WTC11 (cell line): Measurements from ENCODE around the gene HRG. TPM values are rescaled to one million over a fixed set of nuclear protein-coding genes. Genes with fewer than 3 reads are reported as not detected.

Experiments used
- ATAC-seq: fragments of 200-7000 bp; cut with Tn5 transposase; 2 replicates; pipeline ENCODE4 v1.10.0; 2021; ENCODE audit warnings: mild to moderate bottlenecking, moderate library complexity
- CTCF ChIA-PET: fragments of 300-600 bp; sonication (Branson Sonifier 250); formaldehyde crosslinking; loops from one replicate; lab custom pipeline; 2021; ENCODE audit warnings: antibody characterized with exemption; lab: Charles Lee
- POLR2A ChIA-PET: fragments of 350-600 bp; sonication (Branson Sonifier 250); formaldehyde crosslinking; loops from one replicate; lab custom pipeline; 2021; ENCODE audit warnings: antibody characterized with exemption; lab: Charles Lee
- DNase-seq: peaks from one replicate; pipeline ENCODE4 v3.0.0; 2021; ENCODE audit warnings: low spot score
- H3K27ac Mint-ChIP-seq: 2 replicates; pipeline ENCODE4 v1.8.0; 2021; ENCODE audit warnings: mixed read lengths
- H3K27me3 Mint-ChIP-seq: 2 replicates; pipeline ENCODE4 v1.8.0; 2021; ENCODE audit warnings: low read depth, mild to moderate bottlenecking, moderate library complexity, mixed read lengths
- H3K36me3 Mint-ChIP-seq: 2 replicates; pipeline ENCODE4 v1.8.0; 2021; ENCODE audit warnings: mixed read lengths
- H3K4me1 Mint-ChIP-seq: 2 replicates; pipeline ENCODE4 v1.8.0; 2022; ENCODE audit warnings: mixed read lengths
- H3K4me3 Mint-ChIP-seq: 2 replicates; pipeline ENCODE4 v1.8.0; 2021; ENCODE audit warnings: mild to moderate bottlenecking, moderate library complexity, mixed read lengths
- H3K9me3 Mint-ChIP-seq: 2 replicates; pipeline ENCODE4 v1.8.0; 2021; ENCODE audit warnings: mixed read lengths
- CREB1 ChIP-seq: sonication (generic); formaldehyde crosslinking; IDR thresholded peaks from 2 replicates; pipeline ENCODE4 v1.8.0; 2023; ENCODE audit warnings: mild to moderate bottlenecking, missing genetic modification reagents
- E2F1 ChIP-seq: sonication (generic); formaldehyde crosslinking; IDR thresholded peaks from 2 replicates; pipeline ENCODE4 v1.8.0; 2022; ENCODE audit warnings: mild to moderate bottlenecking, missing genetic modification reagents
- GABPB1 ChIP-seq: sonication (generic); formaldehyde crosslinking; IDR thresholded peaks from 2 replicates; pipeline ENCODE4 v1.8.1; 2023; ENCODE audit warnings: mild to moderate bottlenecking, missing genetic modification reagents
- GRHL2 ChIP-seq: fragments of 250-450 bp; sonication (Bioruptor Pico); IDR thresholded peaks from 2 replicates; pipeline ENCODE4 v1.8.0; 2022; ENCODE audit warnings: mild to moderate bottlenecking, moderate library complexity; ENCODE audit not compliant: insufficient replicate concordance, severe bottlenecking
- GTF2I ChIP-seq: fragments of 250-450 bp; sonication (Bioruptor Pico); conservative IDR thresholded peaks from 2 replicates; pipeline ENCODE4 v1.4.0; 2021; ENCODE audit warnings: mild to moderate bottlenecking
- HMGA2 ChIP-seq: fragments of 250-450 bp; sonication (Bioruptor Pico); IDR thresholded peaks from 2 replicates; pipeline ENCODE4 v1.4.0; 2021; ENCODE audit warnings: mild to moderate bottlenecking, moderate library complexity
- HMGXB4 ChIP-seq: sonication (generic); formaldehyde crosslinking; IDR thresholded peaks from 2 replicates; pipeline ENCODE4 v1.8.1; 2023; ENCODE audit warnings: mild to moderate bottlenecking, moderate library complexity, missing genetic modification reagents
- IRF1 ChIP-seq: sonication (generic); formaldehyde crosslinking; IDR thresholded peaks from 2 replicates; pipeline ENCODE4 v1.8.0; 2023; ENCODE audit warnings: missing genetic modification reagents
- IRF2 ChIP-seq: sonication (generic); formaldehyde crosslinking; IDR thresholded peaks from 2 replicates; pipeline ENCODE4 v1.8.0; 2022; ENCODE audit warnings: low read depth, missing genetic modification reagents, borderline replicate concordance
- JUN ChIP-seq: sonication (generic); formaldehyde crosslinking; IDR thresholded peaks from 2 replicates; pipeline ENCODE4 v1.8.0; 2023; ENCODE audit warnings: mild to moderate bottlenecking, missing genetic modification reagents
- NFATC4 ChIP-seq: fragments of 250-450 bp; sonication (Bioruptor Pico); IDR thresholded peaks from 2 replicates; pipeline ENCODE4 v1.9.0; 2021; ENCODE audit warnings: mild to moderate bottlenecking
- NR1H2 ChIP-seq: sonication (generic); formaldehyde crosslinking; IDR thresholded peaks from 2 replicates; pipeline ENCODE4 v1.9.0; 2021; ENCODE audit warnings: mild to moderate bottlenecking, moderate library complexity, missing genetic modification reagents
- PRDM15 ChIP-seq: sonication (generic); formaldehyde crosslinking; IDR thresholded peaks from 2 replicates; pipeline ENCODE4 v1.8.0; 2022; ENCODE audit warnings: missing genetic modification reagents
- PREB ChIP-seq: sonication (generic); formaldehyde crosslinking; IDR thresholded peaks from 2 replicates; pipeline ENCODE4 v1.8.1; 2022; ENCODE audit warnings: mild to moderate bottlenecking, missing genetic modification reagents, moderate library complexity, borderline replicate concordance
- RELA ChIP-seq: sonication (generic); formaldehyde crosslinking; IDR thresholded peaks from 2 replicates; pipeline ENCODE4 v1.8.1; 2022; ENCODE audit warnings: missing genetic modification reagents, mild to moderate bottlenecking, borderline replicate concordance
- SMAD3 ChIP-seq: sonication (generic); formaldehyde crosslinking; IDR thresholded peaks from 2 replicates; pipeline ENCODE4 v1.8.0; 2022; ENCODE audit warnings: missing genetic modification reagents, mild to moderate bottlenecking, borderline replicate concordance
- TEAD1 ChIP-seq: sonication (generic); formaldehyde crosslinking; IDR thresholded peaks from 2 replicates; pipeline ENCODE4 v1.8.0; 2022; ENCODE audit warnings: mild to moderate bottlenecking, missing genetic modification reagents
- TEAD4 ChIP-seq: sonication (generic); formaldehyde crosslinking; IDR thresholded peaks from 2 replicates; pipeline ENCODE4 v1.8.0; 2022; ENCODE audit warnings: mild to moderate bottlenecking, missing genetic modification reagents
- TP53 ChIP-seq: sonication (generic); formaldehyde crosslinking; IDR thresholded peaks from 2 replicates; pipeline ENCODE4 v1.8.1; 2023; ENCODE audit warnings: mild to moderate bottlenecking, missing genetic modification reagents
- ZBTB43 ChIP-seq: sonication (generic); formaldehyde crosslinking; IDR thresholded peaks from 2 replicates; pipeline ENCODE4 v1.8.1; 2023; ENCODE audit warnings: mild to moderate bottlenecking, missing genetic modification reagents
- ZNF232 ChIP-seq: sonication (generic); formaldehyde crosslinking; IDR thresholded peaks from 2 replicates; pipeline ENCODE4 v1.8.0; 2022; ENCODE audit warnings: mild to moderate bottlenecking, missing genetic modification reagents
- ZNF317 ChIP-seq: sonication (generic); formaldehyde crosslinking; IDR thresholded peaks from 2 replicates; pipeline ENCODE4 v1.8.1; 2023; ENCODE audit warnings: low read depth, mild to moderate bottlenecking, moderate library complexity, missing genetic modification reagents, borderline replicate concordance
- ZNF423 ChIP-seq: fragments of 250-450 bp; sonication (Bioruptor Pico); IDR thresholded peaks from 2 replicates; pipeline ENCODE4 v2.1.2; 2022; ENCODE audit warnings: mild to moderate bottlenecking, moderate library complexity
- ZNF671 ChIP-seq: fragments of 250-450 bp; sonication (Bioruptor Pico); IDR thresholded peaks from 2 replicates; pipeline ENCODE4 v1.8.0; 2021; ENCODE audit warnings: mild to moderate bottlenecking
- total RNA-seq: library from RNA; stranded (reverse); gene quantifications from 3 replicates; pipeline ENCODE4 v1.2.3, GENCODE V29; 2021

HRG gene
- total RNA-seq, 1 experiment from 2014 or later: 0.24 TPM

- CTCF ChIA-PET: no interaction called here
- no peaks in the 10 kb centered on the region for H3K4me1 Mint-ChIP-seq
- DNase-seq (no peak), ATAC-seq (no peak)
- no peaks in the 10 kb centered on the region for H3K27me3 Mint-ChIP-seq
- no peaks in the 10 kb centered on the region for H3K9me3 Mint-ChIP-seq
- H3K4me3 Mint-ChIP-seq: no peak within 1 kb of the TSS
- TF ChIP-seq TP53 (CRISPR knock-in tag): no peak
- no peak for TF ChIP-seq JUN
- no peak for TF ChIP-seq IRF1 (CRISPR knock-in tag)
- no peak for TF ChIP-seq PRDM15 (CRISPR knock-in tag)
- no peak for TF ChIP-seq IRF2 (CRISPR knock-in tag)
- TF ChIP-seq ZNF317: no peak
- TF ChIP-seq E2F1: no peak
- no peak for TF ChIP-seq SMAD3 (CRISPR knock-in tag)
- TF ChIP-seq NFATC4 (CRISPR knock-in tag): no peak
- TF ChIP-seq TEAD4: no peak
- TF ChIP-seq CREB1 (CRISPR knock-in tag): no peak
- no peak for TF ChIP-seq ZNF423
- no peak for TF ChIP-seq ZNF232 (CRISPR knock-in tag)
- no peak for TF ChIP-seq HMGXB4 (CRISPR knock-in tag)
- TF ChIP-seq, all 79 proteins: peak for 0
- Mint-ChIP-seq H3K36me3 (no peaks in the 10 kb centered on the region), H3K27ac (no peak within 1 kb of the TSS)
- POLR2A ChIA-PET: interaction anchor here (1.0 kb wide), 1 partner anchor 23 kb away, joined by 3 read pairs; no protein-coding TSS in a partner anchor
Measured at GRCh38 chr3:186717039-186717457, 51.2 kb downstream of the HRG start, which contains the start of gene KNG1. Gene KNG1 (plus strand): TSS chr3:186717359. CDS start chr3:186717543, 184 bp downstream.

GRCh38 chr3:186719945-186720739 is 54.3 kb downstream of the HRG start:
- peaks cover 9% of the 10 kb centered on the region for H3K4me1 Mint-ChIP-seq
- H3K4me3 Mint-ChIP-seq: no peak overlapping the region
- ChIA-PET POLR2A (no interaction called here), CTCF (interaction anchor here (1.4 kb wide), 1 partner anchor 103 kb away, joined by 3 read pairs; no protein-coding TSS in a partner anchor)
- ATAC-seq: no peak
- no peak for DNase-seq
- peaks cover 2% of the 10 kb centered on the region; the same call in 1 of the 2 replicates for H3K9me3 Mint-ChIP-seq
- H3K27me3 Mint-ChIP-seq: no peaks in the 10 kb centered on the region
- H3K27ac Mint-ChIP-seq: no peak overlapping the region
- H3K36me3 Mint-ChIP-seq: no peaks in the 10 kb centered on the region
- TF ChIP-seq TEAD1 (CRISPR knock-in tag) (no peak), PREB (no peak), GABPB1 (CRISPR knock-in tag) (no peak), ZNF671 (CRISPR knock-in tag) (no peak), HMGXB4 (CRISPR knock-in tag) (no peak), GRHL2 (CRISPR knock-in tag) (no peak), ZNF232 (CRISPR knock-in tag) (no peak), GTF2I (CRISPR knock-in tag) (no peak), NR1H2 (CRISPR knock-in tag) (no peak), ZBTB43 (no peak), RELA (CRISPR knock-in tag) (no peak), HMGA2 (CRISPR knock-in tag) (no peak)
